CD4-positive, alpha-beta T cell treated with Interleukin-4 for 1 hour (primary cell): ENCODE measurements around the gene PUS7L.
"Not testable (repeated sequence)": the region's sequence is repeated elsewhere in the genome, so short reads cannot be mapped to it uniquely, and the experiment has no call there.

Experiments used
- DNase-seq, 2 donors: peaks; one replicate each; pipeline ENCODE4 v3.0.0-alpha.2; 2020 to 2022

PUS7L gene

GRCh38 chr12:43744826-43745225, 13.8 kb downstream of the PUS7L start:
- no peak for DNase-seq

DNA sequence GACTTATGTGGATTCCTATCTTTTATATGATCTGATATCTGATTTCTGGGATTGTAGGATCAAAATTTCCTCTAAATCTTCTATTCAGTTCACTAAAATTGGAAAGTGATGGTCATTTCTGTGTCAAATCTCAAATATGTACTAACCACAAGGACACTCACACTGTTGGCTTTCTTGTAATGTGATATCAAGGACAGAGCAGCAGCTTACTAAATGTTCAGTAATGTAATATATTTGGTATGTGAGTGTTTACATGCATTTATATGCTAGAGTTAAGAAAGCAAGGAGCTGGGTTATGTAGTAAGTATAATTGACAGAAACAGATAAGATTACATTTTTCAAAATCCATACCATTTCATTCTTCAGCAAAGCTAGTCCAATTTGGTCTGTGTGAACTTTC, 16.5 kb downstream of the PUS7L start:
- no peak for DNase-seq

- DNase-seq: no peak
These were observed 18.0 kb downstream of the PUS7L start for GRCh38 chr12:43740511-43741100.

DNA sequence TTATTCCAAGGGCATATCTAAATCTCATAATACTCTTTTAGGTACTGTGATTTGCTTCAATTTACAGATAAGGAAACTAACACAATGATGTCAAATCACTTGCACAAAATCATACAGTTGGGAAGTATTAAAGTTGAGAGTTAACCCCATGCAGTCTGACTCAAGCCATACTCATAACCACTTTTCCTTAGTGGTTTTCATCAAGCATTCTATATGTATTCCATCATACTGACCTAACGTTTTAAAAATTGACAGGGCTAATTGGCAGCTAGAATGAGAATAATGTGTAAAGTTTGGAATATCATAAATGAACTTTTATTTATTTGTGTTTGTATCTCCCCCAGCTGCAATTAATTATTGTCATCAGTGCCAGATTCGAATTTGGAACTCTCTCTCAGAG, 20.9 kb downstream of the PUS7L start:
- DNase-seq: no peak

DNA sequence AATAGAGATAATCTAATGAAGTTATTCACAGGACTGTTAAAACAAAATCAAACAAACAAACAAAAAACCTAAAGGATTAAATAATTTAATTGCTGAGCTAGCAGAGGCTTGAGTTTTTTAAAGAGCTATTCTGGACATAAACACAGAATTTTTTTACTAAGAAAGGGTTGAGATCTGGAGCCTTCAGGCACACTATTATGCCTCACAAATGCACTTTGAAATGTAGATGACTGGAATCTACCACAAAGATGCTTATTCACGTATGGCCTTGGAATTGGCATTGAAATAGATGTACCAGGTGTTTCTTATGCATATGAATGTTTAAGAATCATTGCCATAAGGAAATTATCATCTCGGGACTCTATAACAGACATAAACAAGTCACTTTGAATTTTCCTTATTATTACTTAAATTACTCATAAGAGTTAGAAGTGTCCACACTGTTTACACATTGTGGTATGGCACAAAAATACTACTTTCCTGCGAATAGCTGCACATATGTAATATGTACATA, 21.6 kb downstream of the PUS7L start:
- no peak for DNase-seq

DNA sequence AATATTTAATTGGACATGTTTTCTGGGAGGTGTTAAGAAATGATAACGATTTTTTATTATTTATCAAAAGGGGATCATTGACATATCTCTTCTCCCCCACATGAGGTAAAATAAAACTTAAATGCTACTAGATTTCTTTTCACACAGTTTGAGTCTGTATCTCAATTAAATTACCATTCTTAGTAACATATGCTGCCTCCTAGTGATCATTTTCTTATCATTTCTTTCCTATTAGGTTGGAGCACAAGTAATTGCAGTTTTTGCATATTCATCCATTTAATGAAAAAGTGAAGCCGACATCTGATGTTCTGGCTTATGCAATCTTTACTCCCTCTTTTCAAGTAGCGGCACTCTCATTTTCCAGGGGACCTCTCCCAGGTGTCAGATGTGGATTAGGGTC, 24.9 kb downstream of the PUS7L start:
- DNase-seq: no peak

GRCh38 chr12:43730283-43730682, 28.3 kb downstream of the PUS7L start:
- no peak for DNase-seq

DNA sequence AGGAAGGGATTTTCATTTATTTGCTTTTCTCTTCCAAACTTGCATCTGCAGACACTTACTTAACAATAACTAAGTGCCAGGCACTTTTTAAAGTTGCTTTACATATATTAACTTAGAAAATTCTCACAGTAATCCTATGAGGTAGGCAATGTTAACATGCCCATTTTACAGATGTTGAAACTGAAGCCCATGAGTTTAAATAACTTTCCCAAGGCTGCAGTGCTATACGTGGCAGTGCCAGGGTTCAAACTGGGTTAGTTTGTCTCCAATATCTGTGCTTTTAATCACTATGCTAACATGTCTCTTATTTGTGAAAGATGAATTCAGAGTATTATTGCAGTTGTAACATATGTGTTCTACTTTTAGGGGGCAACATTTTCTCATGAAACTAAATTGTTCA, 29.9 kb downstream of the PUS7L start:
- no peak for DNase-seq

DNA sequence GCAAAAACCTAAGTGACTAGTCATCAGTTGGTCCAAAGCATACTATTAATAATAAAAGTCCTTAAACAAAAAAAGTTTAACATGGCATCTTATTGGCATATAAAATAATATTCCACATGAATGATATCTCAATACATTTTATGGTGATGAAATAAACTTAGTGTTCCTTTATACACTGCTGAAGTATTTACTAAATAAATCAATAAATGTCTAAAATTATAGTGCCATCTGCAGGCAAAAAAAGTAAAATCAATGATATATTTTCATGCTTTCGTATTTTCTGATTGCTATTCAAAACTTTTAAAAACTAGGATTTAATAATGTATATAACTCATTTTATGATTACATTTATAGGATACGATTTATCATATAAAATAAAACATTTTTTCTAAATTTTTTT, 30.5 kb downstream of the PUS7L start:
- peak in 1 of 2 donors; percentile 7 for DNase-seq

- no peak for DNase-seq
These were observed 35.5 kb downstream of the PUS7L start for GRCh38 chr12:43723134-43723533.

- no peak for DNase-seq
These were observed 36.0 kb downstream of the PUS7L start for GRCh38 chr12:43722621-43723020.

DNA sequence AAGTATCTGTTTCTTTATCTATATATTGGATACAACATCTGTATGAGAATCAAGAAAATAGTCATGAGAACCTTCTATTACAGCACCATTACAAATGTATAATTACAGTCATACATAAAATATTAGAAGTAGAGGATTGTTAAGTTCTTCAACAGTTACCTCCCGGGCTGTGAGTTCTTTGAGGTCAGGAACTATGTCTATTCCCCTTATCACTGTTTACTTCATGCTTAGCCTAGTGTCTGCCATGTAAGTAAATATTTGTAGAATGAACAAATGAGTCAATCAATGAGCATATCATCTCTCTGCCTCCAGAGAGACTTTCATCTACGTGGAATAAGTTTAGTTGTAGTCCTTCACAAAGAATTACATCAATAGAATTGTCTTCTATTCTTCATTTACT, 47.2 kb downstream of the PUS7L start:
- DNase-seq: no peak

DNA sequence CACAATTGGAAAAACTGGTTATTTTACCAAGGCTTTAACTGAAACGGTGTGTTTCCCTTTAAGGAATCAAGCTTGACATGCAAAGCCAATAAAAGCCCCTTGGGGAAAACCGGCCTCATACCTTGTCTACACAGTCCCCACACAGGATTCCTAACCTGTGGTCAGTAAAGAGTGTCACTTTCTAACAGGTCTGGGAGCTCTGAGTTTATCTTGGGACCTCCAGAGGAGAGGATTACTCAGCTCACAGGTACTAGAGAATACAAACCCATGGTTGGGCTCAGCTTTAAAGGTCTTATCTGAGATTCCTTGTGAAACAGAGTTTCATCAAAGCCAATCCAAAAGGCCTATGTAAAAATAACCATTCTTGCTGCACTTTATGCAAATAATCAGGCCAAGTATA, 54.8 kb downstream of the PUS7L start:
- DNase-seq: not testable (repeated sequence)

GRCh38 chr12:43701194-43701593, 57.4 kb downstream of the PUS7L start:
- DNase-seq: not testable (repeated sequence)

DNA sequence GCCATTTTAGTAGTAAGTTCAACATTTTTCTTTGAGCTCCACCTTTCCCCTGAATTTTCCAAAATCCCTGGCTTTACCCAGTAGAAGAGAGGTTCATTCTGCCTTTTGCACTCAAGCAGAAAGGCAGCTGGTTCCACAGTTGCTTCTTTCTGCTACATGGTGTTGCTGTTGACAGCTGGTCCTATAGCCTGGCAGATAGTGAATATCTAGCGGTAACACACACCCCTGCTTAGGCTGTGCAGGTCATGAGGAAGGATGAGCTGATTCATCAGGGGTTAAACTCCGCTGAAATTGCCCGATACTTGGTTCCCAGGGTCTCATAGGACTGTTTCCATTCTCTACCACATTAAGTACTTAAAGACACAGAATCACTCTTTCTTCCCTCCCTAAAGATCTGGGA, 62.4 kb downstream of the PUS7L start:
- DNase-seq: no peak

DNA sequence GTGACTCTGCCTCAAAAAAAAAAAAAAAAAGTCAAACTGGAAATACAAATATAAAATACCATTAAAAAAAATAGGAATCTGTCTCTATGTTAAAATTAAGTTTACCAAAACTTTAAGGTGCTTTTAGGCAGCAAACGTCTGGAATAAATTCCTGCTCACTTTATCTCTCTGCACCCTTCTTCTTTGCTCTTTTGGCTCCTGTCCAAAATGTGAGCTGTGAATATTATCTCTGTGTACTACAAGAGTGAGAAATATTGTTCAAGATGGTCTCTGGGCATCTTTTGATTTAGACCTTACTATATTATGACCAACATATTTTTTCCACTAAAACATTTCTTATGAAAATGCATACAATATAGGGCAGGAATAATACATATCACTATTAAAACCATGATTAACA, 63.7 kb downstream of the PUS7L start:
- no peak for DNase-seq

GRCh38 chr12:43692064-43692463, 66.5 kb downstream of the PUS7L start:
- no peak for DNase-seq

- not testable (repeated sequence) for DNase-seq
These were observed 73.1 kb downstream of the PUS7L start for GRCh38 chr12:43685491-43685890.

DNA sequence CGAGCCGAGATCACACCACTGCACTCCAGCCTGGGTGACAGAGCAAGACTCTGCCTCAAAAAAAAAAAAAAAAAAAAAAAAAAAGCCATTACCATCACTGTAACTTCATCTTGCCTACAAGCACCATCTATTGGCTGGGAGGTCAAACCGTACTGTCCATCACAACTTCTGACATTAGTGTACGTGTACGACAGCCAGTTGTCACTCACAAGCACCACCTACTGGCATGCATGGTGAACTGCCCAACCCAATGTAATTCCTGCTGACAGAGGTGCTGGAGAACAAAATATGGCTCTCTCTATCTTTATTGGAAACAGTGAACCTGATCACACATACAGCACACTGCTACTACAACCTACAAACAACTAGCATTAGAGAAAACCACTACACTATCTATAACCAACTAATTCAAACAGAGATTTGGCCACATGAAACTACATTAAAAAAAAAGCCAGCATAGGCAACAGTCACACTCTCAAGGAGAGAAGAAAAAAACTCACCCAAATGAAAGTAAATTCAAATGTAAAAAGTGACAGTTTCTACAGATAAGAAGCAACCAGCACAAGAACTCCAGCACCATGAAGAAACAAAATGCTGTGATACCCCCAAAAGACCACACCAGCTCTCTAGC, 82.3 kb downstream of the PUS7L start:
- peak in 1 of 2 donors; percentile 9 for DNase-seq

- DNase-seq: no peak
These were observed 83.3 kb downstream of the PUS7L start for GRCh38 chr12:43675048-43675904.

DNA sequence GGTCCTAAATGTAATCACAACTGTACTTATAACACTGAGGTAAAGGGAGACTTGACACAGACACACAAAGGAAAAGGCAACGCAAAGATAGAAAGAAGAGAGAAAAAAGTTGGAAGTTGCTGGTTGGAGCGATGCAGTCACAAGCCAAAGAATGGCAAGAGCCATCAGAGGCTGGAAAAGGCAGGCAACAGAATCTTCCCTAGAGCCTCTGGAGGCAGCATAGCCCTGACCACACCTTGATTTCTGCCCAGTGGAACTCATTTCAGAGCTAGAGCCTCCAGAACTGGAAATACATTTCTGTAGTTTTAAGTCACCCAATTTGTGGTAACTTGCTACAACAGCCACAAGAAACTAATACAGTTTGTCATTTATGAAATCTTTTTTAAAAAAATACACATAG, 89.2 kb downstream of the PUS7L start:
- DNase-seq: no peak
